SH-SY5Y (cell line): ENCODE measurements around the gene TVP23C.

Source experiments
- GATA2 ChIP-seq: IDR thresholded peaks from 2 replicates; pipeline ENCODE4 v1.6.1; 2011; ENCODE audit warnings: mild to moderate bottlenecking, low read depth, low read length
- GATA3 ChIP-seq: IDR thresholded peaks from 2 replicates; pipeline ENCODE4 v1.6.1; 2011; ENCODE audit warnings: low read depth, mild to moderate bottlenecking, low read length, moderate library complexity

The TVP23C gene

DNA sequence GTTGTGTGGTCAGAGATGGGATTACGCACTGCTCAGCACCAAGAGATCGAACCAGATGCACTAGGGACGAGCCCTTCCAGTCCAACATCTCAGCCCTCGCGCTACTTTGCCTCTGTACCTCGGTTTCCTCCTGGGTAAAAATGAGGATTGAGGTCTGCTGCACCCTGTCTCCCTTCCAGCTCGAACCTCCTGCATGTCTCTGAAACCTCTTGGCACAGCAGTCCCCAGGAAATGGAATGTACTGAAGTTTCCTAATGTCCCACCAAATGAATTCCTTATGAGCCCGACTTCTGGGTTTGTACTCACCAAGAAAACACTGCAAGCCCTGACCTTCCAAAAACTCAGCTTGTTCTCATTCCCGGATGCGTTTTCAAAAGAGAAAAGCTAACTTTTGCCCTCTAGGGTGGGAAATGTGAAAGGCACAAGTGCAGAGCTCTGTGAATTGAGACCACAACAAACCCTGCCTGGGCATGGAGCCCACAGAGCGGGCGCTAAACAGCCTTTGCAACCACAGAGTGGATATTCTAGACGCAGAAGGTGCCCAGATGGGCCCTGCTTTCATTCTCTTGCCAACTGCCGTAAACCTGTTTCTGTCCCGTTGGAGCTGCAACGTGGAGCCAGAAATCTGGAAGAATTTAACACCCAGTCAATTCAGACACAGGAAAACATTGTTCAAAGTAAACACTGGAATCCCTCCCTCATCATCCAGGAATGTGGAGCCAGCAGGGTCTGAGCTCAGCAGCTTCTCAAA, 106.1 kb downstream of the TVP23C start:
- TF ChIP-seq GATA2 (no peak), GATA3 (no peak)

DNA sequence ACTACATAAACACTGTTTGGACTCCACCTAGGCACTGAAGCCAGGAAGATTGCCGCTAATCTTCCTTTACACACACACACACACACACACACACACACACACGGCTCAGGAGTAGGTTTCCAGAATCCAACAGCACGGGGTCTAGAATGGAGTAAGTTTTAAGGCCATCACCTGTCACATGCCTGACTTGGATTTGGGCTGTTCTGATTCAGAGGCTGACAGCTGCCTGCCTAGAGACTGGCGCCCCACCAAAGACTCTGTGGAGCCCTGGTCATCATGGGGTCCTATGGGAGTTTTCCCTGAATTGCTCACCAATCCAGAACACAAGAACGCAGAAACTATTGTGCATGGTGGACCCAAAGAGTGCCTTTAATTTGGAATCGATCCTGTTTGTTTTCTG, 106.8 kb downstream of the TVP23C start:
- TF ChIP-seq GATA3: no peak
- no peak for TF ChIP-seq GATA2

DNA sequence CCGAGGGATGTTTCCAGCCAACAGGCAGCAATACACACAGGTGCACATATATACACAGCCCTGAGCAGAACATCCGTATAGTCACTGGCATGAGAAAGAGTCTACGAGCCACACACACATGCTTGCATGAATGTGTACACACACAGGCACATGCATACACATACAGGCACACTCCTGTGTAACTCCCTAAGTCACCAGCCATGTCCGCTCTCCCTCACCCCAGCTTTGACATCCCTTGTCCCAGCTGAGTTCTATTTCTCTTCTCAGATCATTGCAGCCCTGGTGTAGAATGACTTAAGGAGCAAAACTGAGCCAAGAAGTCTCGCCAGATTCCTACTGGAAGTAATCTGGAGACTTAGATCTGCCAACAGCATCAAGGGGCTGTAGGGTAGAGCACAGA, 108.9 kb downstream of the TVP23C start:
- TF ChIP-seq GATA2: no peak

DNA sequence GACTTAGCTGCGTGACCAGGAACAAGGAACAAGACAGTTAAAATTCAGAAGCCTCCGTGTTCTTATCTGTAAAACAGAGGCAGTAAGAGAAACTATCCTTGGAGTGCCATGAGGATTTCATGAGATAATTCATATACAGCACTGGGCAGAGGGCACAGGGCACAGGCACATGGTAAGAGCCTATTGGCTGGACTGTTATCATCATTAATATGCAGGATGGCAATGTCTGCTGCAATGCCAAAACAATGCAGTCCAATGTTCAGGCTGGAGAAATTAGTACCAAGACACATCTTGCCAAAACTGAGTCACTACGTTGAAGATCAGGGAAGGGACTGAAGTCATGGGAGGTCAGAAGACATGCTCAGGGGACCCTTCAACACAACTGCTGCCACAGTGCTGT, 109.5 kb downstream of the TVP23C start:
- no peak for TF ChIP-seq GATA3
- TF ChIP-seq GATA2: no peak

DNA sequence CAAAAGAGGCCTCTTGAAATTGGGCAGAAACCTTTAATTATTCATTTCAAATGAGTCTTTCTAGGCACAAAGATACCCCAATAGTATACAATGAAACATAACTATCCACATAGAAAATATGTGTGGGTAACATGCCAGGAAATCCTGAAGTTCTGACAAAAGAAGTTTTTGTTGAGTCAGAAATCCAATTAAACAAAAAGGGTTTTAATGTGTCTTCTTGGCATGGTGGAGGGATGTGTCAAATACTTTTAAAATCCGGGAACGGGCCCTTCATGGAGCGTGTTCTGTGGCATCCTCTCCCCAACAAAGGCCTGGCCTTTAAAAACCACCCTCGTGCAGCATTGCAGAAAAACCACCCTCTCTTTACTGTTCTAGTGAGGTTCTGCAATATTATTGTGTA, 110.0 kb downstream of the TVP23C start:
- TF ChIP-seq GATA2: no peak
- TF ChIP-seq GATA3: no peak

DNA sequence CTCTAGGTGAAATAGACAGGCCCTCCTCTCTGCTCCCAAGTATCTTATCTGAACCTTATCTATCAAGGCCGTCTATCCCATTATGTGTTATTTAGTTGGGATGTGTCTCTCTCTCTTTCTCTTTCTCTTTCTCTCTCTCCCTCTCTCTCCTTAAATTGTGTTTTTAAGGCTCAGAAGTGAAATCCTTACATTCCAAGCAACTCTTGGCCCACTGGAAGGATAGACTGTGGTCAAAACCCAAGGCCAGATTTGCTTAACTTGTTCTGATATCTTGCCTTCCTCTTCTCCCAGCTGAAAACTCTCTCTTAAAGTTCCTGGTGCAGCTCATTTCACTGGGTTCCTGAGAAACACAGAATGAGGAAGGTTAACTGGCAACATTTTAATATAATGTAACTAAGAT, 110.5 kb downstream of the TVP23C start:
- no peak for TF ChIP-seq GATA2
- TF ChIP-seq GATA3: no peak
